CD4-positive, alpha-beta T cell treated with Interleukin-6 for 4 hours (primary cell): ENCODE measurements around the gene TPGS1.
A peak's percentile ranks its signal among the peaks of the same experiment; 100 is the strongest.

ENCODE experiments used
- DNase-seq: peaks from one replicate; pipeline ENCODE4 v3.0.0-alpha.2; 2020; ENCODE audit warnings: mixed read lengths

Gene TPGS1

GRCh38 chr19:496112-496665, 11.1 kb upstream of the TPGS1 start, which contains the start of gene MADCAM1:
Gene MADCAM1, plus strand, starts transcription at chr19:496486. Its CDS starts 14 bp downstream, at chr19:496500.
- no peak for DNase-seq

GRCh38 chr19:496986-497385, 10.3 kb upstream of the TPGS1 start:
- DNase-seq: no peak

- no peak for DNase-seq
Observed at GRCh38 chr19:497491-497868, 9.8 kb upstream of the TPGS1 start.

GRCh38 chr19:497869-498510, 9.3 kb upstream of the TPGS1 start:
- no peak for DNase-seq

- DNase-seq: no peak
Observed at GRCh38 chr19:498511-498891, 8.8 kb upstream of the TPGS1 start.

GRCh38 chr19:498977-499623, 8.2 kb upstream of the TPGS1 start:
- DNase-seq: no peak

- no peak for DNase-seq
Observed at GRCh38 chr19:501646-502045, 5.7 kb upstream of the TPGS1 start.

GRCh38 chr19:504616-505015, 2.7 kb upstream of the TPGS1 start:
- no peak for DNase-seq

- DNase-seq: peak; percentile 95
Observed at GRCh38 chr19:506404-507285, 652 bp upstream of the TPGS1 start.

GRCh38 chr19:508204-509150, 1.2 kb downstream of the TPGS1 start:
- DNase-seq: no peak

GRCh38 chr19:510606-511100, 3.4 kb downstream of the TPGS1 start:
- DNase-seq: peak; percentile 94

GRCh38 chr19:511101-511851, 4.0 kb downstream of the TPGS1 start:
- peak; percentile 93 for DNase-seq

- DNase-seq: no peak
Observed at GRCh38 chr19:512547-513365, 5.5 kb downstream of the TPGS1 start.

- no peak for DNase-seq
Observed at GRCh38 chr19:513368-514165, 6.3 kb downstream of the TPGS1 start.

GRCh38 chr19:514166-514663, 6.9 kb downstream of the TPGS1 start:
- no peak for DNase-seq

GRCh38 chr19:517721-518597, 10.7 kb downstream of the TPGS1 start:
- DNase-seq: no peak

GRCh38 chr19:518598-519231, 11.4 kb downstream of the TPGS1 start:
- peak; percentile 77 for DNase-seq

- no peak for DNase-seq
Observed at GRCh38 chr19:519449-519865, 12.2 kb downstream of the TPGS1 start.
